ENCODE measurements around the gene TSPOAP1. TPM values are rescaled to one million over a fixed set of nuclear protein-coding genes. Genes with fewer than 3 reads are reported as not detected.
A peak's percentile ranks its signal among the peaks of the same experiment; 100 is the strongest.

TSPOAP1 gene
- total RNA-seq, 2 donors from 2014 or later, result 31.3 to 36.8 TPM

- Mint-ChIP-seq H3K4me1 (no peaks in the 10 kb centered on the region), H3K27ac (no peak overlapping the region)
Measured at GRCh38 chr17:58307468-58308172, 21.0 kb downstream of the TSPOAP1 start.

GRCh38 chr17:58306131-58306951 lies 22.3 kb downstream of the TSPOAP1 start:
- Mint-ChIP-seq H3K4me1 (no peaks in the 10 kb centered on the region), H3K27me3 (ENCODE audit: insufficient read depth) (no peaks in the 10 kb centered on the region), H3K4me3 (no peak overlapping the region), H3K36me3 (ENCODE audit: low read depth) (peaks cover 3% of the 10 kb centered on the region), H3K27ac (no peak overlapping the region), H3K9me3 (no peaks in the 10 kb centered on the region)
- no peak overlapping the region for H3K9ac ChIP-seq (ENCODE audit: extremely low read depth, low read length, poor library complexity, severe bottlenecking)
- 89 to 90% methylated on average over 11 to 19 of the region's 19 CpGs for WGBS, 2 experiments (ENCODE audit: insufficient coverage in 1 of 2, insufficient read length in 1 of 2)
- no peaks in the 10 kb centered on the region for H3K27me3 ChIP-seq (ENCODE audit: control insufficient read depth, insufficient read depth, low read length, poor library complexity, severe bottlenecking)
- no peak overlapping the region for H3K4me3 ChIP-seq (ENCODE audit: low read length)
- no peak for DNase-seq
- no peaks in the 10 kb centered on the region for H3K4me1 ChIP-seq (ENCODE audit: control insufficient read depth, insufficient read depth, low read length)
- no peaks in the 10 kb centered on the region for H3K9me3 ChIP-seq (ENCODE audit: control insufficient read depth, low read length)
- H3K27ac ChIP-seq (ENCODE audit: low read depth, low read length), result no peak overlapping the region
- H3K36me3 ChIP-seq (ENCODE audit: control insufficient read depth, insufficient read depth, low read length), result no peaks in the 10 kb centered on the region
- no peak for TF ChIP-seq CTCF (conservative IDR thresholded peaks at IDR 0.05)

More at GRCh38 chr17:58307468-58308172, 21.0 kb downstream of the TSPOAP1 start:
- H3K4me1 ChIP-seq (ENCODE audit: control insufficient read depth, insufficient read depth, low read length), result no peaks in the 10 kb centered on the region
- H3K27ac ChIP-seq (ENCODE audit: low read depth, low read length), result no peak overlapping the region
- H3K27me3 ChIP-seq (ENCODE audit: control insufficient read depth, insufficient read depth, low read length, poor library complexity, severe bottlenecking), result no peaks in the 10 kb centered on the region
- no peak for TF ChIP-seq CTCF (conservative IDR thresholded peaks at IDR 0.05)
- H3K9me3 Mint-ChIP-seq, result no peaks in the 10 kb centered on the region
- no peaks in the 10 kb centered on the region for H3K9me3 ChIP-seq (ENCODE audit: control insufficient read depth, low read length)
- H3K4me3 ChIP-seq (ENCODE audit: low read length), result no peak overlapping the region
- no peak overlapping the region for H3K9ac ChIP-seq (ENCODE audit: extremely low read depth, low read length, poor library complexity, severe bottlenecking)
- H3K36me3 Mint-ChIP-seq (ENCODE audit: low read depth), result peaks cover 3% of the 10 kb centered on the region
- H3K27me3 Mint-ChIP-seq (ENCODE audit: insufficient read depth), result no peaks in the 10 kb centered on the region
- no peak overlapping the region for H3K4me3 Mint-ChIP-seq
- 90 to 91% methylated on average over 7 to 20 of the region's 20 CpGs for WGBS, 2 experiments (ENCODE audit: insufficient coverage in 1 of 2, insufficient read length in 1 of 2)
- DNase-seq, result peak; percentile 53
- H3K36me3 ChIP-seq (ENCODE audit: control insufficient read depth, insufficient read depth, low read length), result no peaks in the 10 kb centered on the region

- Mint-ChIP-seq H3K9me3 (no peaks in the 10 kb centered on the region), H3K4me3 (no peak overlapping the region), H3K4me1 (no peaks in the 10 kb centered on the region), H3K27me3 (ENCODE audit: insufficient read depth) (no peaks in the 10 kb centered on the region), H3K27ac (no peak overlapping the region), H3K36me3 (ENCODE audit: low read depth) (peaks cover 3% of the 10 kb centered on the region)
- no peak overlapping the region for H3K27ac ChIP-seq (ENCODE audit: low read depth, low read length)
- no peak for DNase-seq
- H3K27me3 ChIP-seq (ENCODE audit: control insufficient read depth, insufficient read depth, low read length, poor library complexity, severe bottlenecking), result no peaks in the 10 kb centered on the region
- H3K9me3 ChIP-seq (ENCODE audit: control insufficient read depth, low read length), result no peaks in the 10 kb centered on the region
- H3K4me3 ChIP-seq (ENCODE audit: low read length), result no peak overlapping the region
- no peak overlapping the region for H3K9ac ChIP-seq (ENCODE audit: extremely low read depth, low read length, poor library complexity, severe bottlenecking)
- H3K36me3 ChIP-seq (ENCODE audit: control insufficient read depth, insufficient read depth, low read length), result no peaks in the 10 kb centered on the region
- 89 to 100% methylated on average over 5 to 8 of the region's 8 CpGs for WGBS, 2 experiments (ENCODE audit: insufficient coverage in 1 of 2, insufficient read length in 1 of 2)
- H3K4me1 ChIP-seq (ENCODE audit: control insufficient read depth, insufficient read depth, low read length), result no peaks in the 10 kb centered on the region
- TF ChIP-seq CTCF (conservative IDR thresholded peaks at IDR 0.05), result no peak
Measured at GRCh38 chr17:58305626-58306025, 23.0 kb downstream of the TSPOAP1 start.
